Kidney (tissue), 14 donors: ENCODE data around the gene SYN1. TPM values are rescaled to one million over a fixed set of nuclear protein-coding genes. Genes with fewer than 3 reads are reported as not detected.

Experiments used
- DNase-seq, 5 donors: peaks; one replicate each; pipeline ENCODE4 v3.0.0-alpha.2; 2013 to 2020
- FAIRE-seq: peaks from 2 replicates; lab custom pipeline; 2012; peaks lifted over from hg19 to GRCh38; lab: Jason Lieb, UNC
- H3K27ac ChIP-seq, 2 donors: one replicate each; pipeline ENCODE4 v1.7.0; 2013; ENCODE audit warnings: low read depth in 2 of 2, low read length in 2 of 2, inconsistent platforms in 1 of 2
- H3K27me3 ChIP-seq: one replicate; pipeline ENCODE4 v1.7.1; 2013; ENCODE audit warnings: low read length, inconsistent platforms; ENCODE audit not compliant: control insufficient read depth, insufficient read depth
- H3K36me3 ChIP-seq, 3 donors: one replicate each; pipeline versions ENCODE4 v1.7.0 to v1.7.1; 2013; ENCODE audit warnings: low read length in 3 of 3, control low read depth in 1 of 3, inconsistent platforms in 1 of 3; ENCODE audit not compliant: insufficient read depth in 3 of 3, control insufficient read depth in 2 of 3
- H3K4me1 ChIP-seq, 3 donors: one replicate each; pipeline versions ENCODE4 v1.7.0 to v1.7.1; 2013; ENCODE audit warnings: low read length in 3 of 3, inconsistent platforms in 1 of 3, low read depth in 1 of 3; ENCODE audit not compliant: control insufficient read depth in 2 of 3, insufficient read depth in 2 of 3
- H3K4me3 ChIP-seq, 3 donors: one replicate each; pipeline versions ENCODE4 v1.7.0 to v1.8.1; 2013; ENCODE audit warnings: low read length in 3 of 3, control low read depth in 1 of 3, inconsistent platforms in 1 of 3
- H3K9ac ChIP-seq, 3 donors: one replicate each; pipeline versions ENCODE4 v1.7.0 to v1.7.1; 2013; ENCODE audit warnings: low read length in 3 of 3, control low read depth in 1 of 3, inconsistent platforms in 1 of 3
- H3K9me3 ChIP-seq, 3 donors: one replicate each; pipeline versions ENCODE4 v1.7.0 to v1.7.1; 2013; ENCODE audit warnings: low read length in 3 of 3, control low read depth in 1 of 3, inconsistent platforms in 1 of 3; ENCODE audit not compliant: control insufficient read depth in 2 of 3, insufficient read depth in 1 of 3
- CTCF ChIP-seq: IDR thresholded peaks from 3 replicates; pipeline ENCODE4 v1.5.1; 2012; ENCODE audit warnings: mild to moderate bottlenecking, moderate library complexity, borderline replicate concordance; ENCODE audit not compliant: insufficient read depth; ENCODE audit errors: extremely low read depth
- intact Hi-C: fragments of 100-400 bp; cut with DNase I; formaldehyde crosslinking; loops from one replicate; pipeline ENCODE4 v1.11.1; 2022
- polyA plus RNA-seq: library from polyadenylated mRNA; stranded (reverse); fragments of 350-450 nt; fragmentation: Illumina TruSeq; extraction: RNeasy Lipid Tissue Mini Kit (QIAGEN cat#74804); gene quantifications from one replicate; pipeline ENCODE4 v1.2.3, GENCODE V29; 2014; ENCODE audit warnings: low read depth, low replicate concordance; ENCODE audit not compliant: insufficient read depth
- total RNA-seq: library from RNA; stranded (reverse); fragmentation: NEBNext Ultra II Directional; extraction: Animal tissue kit (Norgen Biotek cat#: 25700); gene quantifications from one replicate; pipeline ENCODE4 v1.2.1, GENCODE V29; 2021
- donor health status: control.
- donor health status: control.
- donor health status: control.
- donor health status: control.
- donor health status: control.
- donor health status: DM: yes; HTN: yes; CAD: no.
- donor health status: Normal renal cell carcinoma (clear cell type).

The SYN1 gene
- total and polyA plus RNA-seq, 2 donors from 2014 or later = 0.85 to 0.88 TPM

GRCh38 chrX:47586043-47586787, 33.4 kb downstream of the SYN1 start:
- FAIRE-seq (no peak), DNase-seq (no peak)
- no peak for TF ChIP-seq CTCF
- H3K27ac ChIP-seq = no peak overlapping the region
- intact Hi-C loops = no loop called here
- no peaks in the 10 kb centered on the region for H3K36me3 ChIP-seq
- no peaks in the 10 kb centered on the region for H3K27me3 ChIP-seq
- peaks cover 0 to 4% (median 0%) of the 10 kb centered on the region in 3 donors for H3K4me1 ChIP-seq
- no peaks in the 10 kb centered on the region for H3K9me3 ChIP-seq
- H3K4me3 ChIP-seq = no peak overlapping the region
- no peak overlapping the region for H3K9ac ChIP-seq

- Histone ChIP-seq H3K9me3 (no peaks in the 10 kb centered on the region), H3K4me3 (no peak overlapping the region), H3K9ac (no peak overlapping the region), H3K27me3 (no peaks in the 10 kb centered on the region), H3K4me1 (peaks cover 0 to 4% (median 0%) of the 10 kb centered on the region in 3 donors), H3K27ac (no peak overlapping the region), H3K36me3 (no peaks in the 10 kb centered on the region)
- FAIRE-seq = no peak
- no peak for TF ChIP-seq CTCF
- no peak for DNase-seq
- intact Hi-C loops = no loop called here
Observed at GRCh38 chrX:47585273-47585672, 34.4 kb downstream of the SYN1 start.

- Histone ChIP-seq H3K27ac (no peak overlapping the region), H3K27me3 (no peaks in the 10 kb centered on the region), H3K4me1 (peaks cover 0 to 4% (median 0%) of the 10 kb centered on the region in 3 donors), H3K9ac (no peak overlapping the region), H3K36me3 (no peaks in the 10 kb centered on the region), H3K9me3 (no peaks in the 10 kb centered on the region), H3K4me3 (no peak overlapping the region)
- TF ChIP-seq CTCF = no peak
- no peak for FAIRE-seq
- intact Hi-C loops = no loop called here
- DNase-seq = no peak
Observed at GRCh38 chrX:47584714-47585113, 34.9 kb downstream of the SYN1 start.
